ENCODE measurements around the gene EXTL2. TPM values are rescaled to one million over a fixed set of nuclear protein-coding genes. Genes with fewer than 3 reads are reported as not detected.
A peak's percentile ranks its signal among the peaks of the same experiment; 100 is the strongest.

Gene EXTL2
- total RNA-seq, 1 experiment from 2014 or later: 37.9 TPM

DNA sequence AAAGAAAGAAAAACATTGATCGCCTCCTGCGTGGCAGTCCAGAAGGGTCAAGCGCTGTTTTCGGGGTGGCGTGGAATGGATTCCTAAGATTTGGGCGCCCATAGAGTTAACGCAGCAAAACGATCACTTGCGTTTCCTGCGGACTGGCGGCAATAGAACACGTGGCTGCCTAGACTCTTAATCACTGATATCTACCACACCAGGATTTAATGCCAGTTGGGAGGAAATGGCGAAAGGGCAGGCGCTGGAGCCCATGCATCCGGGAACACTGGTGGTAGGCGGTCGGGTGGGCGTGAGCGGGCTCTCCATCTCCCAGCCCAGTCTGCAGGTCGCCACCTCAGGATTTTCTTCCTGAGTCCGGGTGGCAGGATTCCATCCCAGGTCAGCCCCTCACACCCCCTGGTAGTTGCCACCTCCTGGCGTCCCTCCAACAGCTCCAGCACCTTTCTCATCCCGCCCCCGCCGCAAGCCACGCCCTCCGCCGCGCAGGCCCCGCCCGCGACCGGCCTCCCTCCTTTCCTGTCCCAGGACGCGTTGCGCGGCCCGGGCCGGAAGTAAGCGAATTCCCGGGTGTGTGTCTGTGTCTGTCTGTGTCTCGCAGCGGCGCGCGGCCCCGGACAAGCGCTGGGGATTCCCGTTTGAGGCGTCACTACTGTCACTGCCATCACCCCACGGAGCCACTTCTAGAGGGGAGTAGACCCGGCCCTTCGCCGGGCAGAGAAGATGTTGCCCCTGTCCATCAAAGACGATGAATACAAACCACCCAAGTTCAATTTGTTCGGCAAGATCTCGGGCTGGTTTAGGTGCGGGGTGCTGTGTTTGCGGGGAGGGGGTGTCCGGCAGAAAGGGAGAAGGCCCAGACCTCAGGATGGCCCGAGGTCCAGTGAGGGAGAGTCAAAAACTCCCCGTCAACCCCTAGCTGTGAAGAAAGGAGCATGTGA, 1.2 kb upstream of the EXTL2 start, which contains the start of gene SLC30A7:
Gene SLC30A7, plus strand, starts transcription at position 551 of the 941 bp plus-strand sequence. Its CDS starts 173 bp downstream, at position 724.
- Histone ChIP-seq H3K9me3 (ENCODE audit: control insufficient read depth, low read depth, low read length) (peaks cover 5% of the 10 kb centered on the region), H2BK15ac (ENCODE audit: low read depth, low read length) (no peak within 1 kb of the TSS), H2AFZ (ENCODE audit: low read length) (peak within 1 kb of the TSS; percentile 79), H2BK120ac (ENCODE audit: low read depth, low read length, poor library complexity, severe bottlenecking) (no peak within 1 kb of the TSS), H3K23me2 (ENCODE audit: insufficient read length, low read depth, low read length, poor library complexity, severe bottlenecking) (peaks cover 17% of the 10 kb centered on the region), H3K4me1 (ENCODE audit: insufficient read depth, low read length) (no peaks in the 10 kb centered on the region), H3K79me1 (ENCODE audit: insufficient read depth, low read depth, low read length, poor library complexity, severe bottlenecking) (peaks cover 3% of the 10 kb centered on the region), H3K18ac (ENCODE audit: insufficient read length, low read depth, low read length) (peak within 1 kb of the TSS; percentile 54), H3K9ac (ENCODE audit: extremely low read depth, insufficient read length, low read length) (peak within 1 kb of the TSS; percentile 82), H2AK5ac (ENCODE audit: insufficient read length, low read length) (no peak within 1 kb of the TSS), H4K20me1 (ENCODE audit: control insufficient read depth, insufficient read depth, insufficient read length) (no peaks in the 10 kb centered on the region), H3K14ac (ENCODE audit: insufficient read depth, low read length) (peak within 1 kb of the TSS; percentile 87), H3K27ac (ENCODE audit: insufficient read length, low read depth, low read length) (peak within 1 kb of the TSS; percentile 76), H4K91ac (ENCODE audit: insufficient read length, low read depth, low read length) (no peak within 1 kb of the TSS), H3K4me2 (ENCODE audit: insufficient read depth, insufficient read length, low read length) (peak within 1 kb of the TSS; percentile 97), H3K27me3 (ENCODE audit: insufficient read depth, low read length) (no peaks in the 10 kb centered on the region), H3K56ac (ENCODE audit: insufficient read length, low read depth, low read length) (peak within 1 kb of the TSS; percentile 88), H4K8ac (replicated peaks; ENCODE audit: insufficient read length, low read depth, low read length) (no peak within 1 kb of the TSS), H3T11ph (ENCODE audit: low read length) (no peak within 1 kb of the TSS), H2BK20ac (ENCODE audit: low read depth, low read length, poor library complexity, severe bottlenecking) (no peak within 1 kb of the TSS), H2BK12ac (ENCODE audit: insufficient read length, low read depth, low read length) (no peak within 1 kb of the TSS), H2BK5ac (ENCODE audit: insufficient read length, low read length) (no peak within 1 kb of the TSS), H3K23ac (ENCODE audit: insufficient read length, low read depth, low read length) (no peak within 1 kb of the TSS), H4K5ac (ENCODE audit: insufficient read length, low read depth, low read length) (peak within 1 kb of the TSS; percentile 50), H3K79me2 (ENCODE audit: insufficient read depth, low read length) (peaks cover 4% of the 10 kb centered on the region; the same call in 1 of the 2 replicates), H3K4ac (ENCODE audit: low read depth, low read length) (no peak within 1 kb of the TSS)
- Mint-ChIP-seq H3K4me1 (peaks cover 15 to 21% of the 10 kb centered on the region in 2 experiments), H3K9me3 (peaks cover 7 to 10% of the 10 kb centered on the region in 2 experiments), H3K27ac (peak within 1 kb of the TSS; percentile 97 to 99 (median 99)), H3K27me3 (ENCODE audit: low read depth) (no peaks in the 10 kb centered on the region), H3K4me3 (peak within 1 kb of the TSS; percentile 99 to 100), H3K36me3 (ENCODE audit: insufficient read depth in 1 of 3, low read depth in 3 of 3) (peaks cover 28 to 45% (median 38%) of the 10 kb centered on the region in 3 experiments)
- peak; percentile 94 for DNase-seq
- no CpG with 5 or more reads among the region's 62 CpGs for whole genome bisulfite sequencing (ENCODE audit: extremely low coverage, insufficient read length, low lambda C conversion rate)
- TF ChIP-seq, protein P1, sequence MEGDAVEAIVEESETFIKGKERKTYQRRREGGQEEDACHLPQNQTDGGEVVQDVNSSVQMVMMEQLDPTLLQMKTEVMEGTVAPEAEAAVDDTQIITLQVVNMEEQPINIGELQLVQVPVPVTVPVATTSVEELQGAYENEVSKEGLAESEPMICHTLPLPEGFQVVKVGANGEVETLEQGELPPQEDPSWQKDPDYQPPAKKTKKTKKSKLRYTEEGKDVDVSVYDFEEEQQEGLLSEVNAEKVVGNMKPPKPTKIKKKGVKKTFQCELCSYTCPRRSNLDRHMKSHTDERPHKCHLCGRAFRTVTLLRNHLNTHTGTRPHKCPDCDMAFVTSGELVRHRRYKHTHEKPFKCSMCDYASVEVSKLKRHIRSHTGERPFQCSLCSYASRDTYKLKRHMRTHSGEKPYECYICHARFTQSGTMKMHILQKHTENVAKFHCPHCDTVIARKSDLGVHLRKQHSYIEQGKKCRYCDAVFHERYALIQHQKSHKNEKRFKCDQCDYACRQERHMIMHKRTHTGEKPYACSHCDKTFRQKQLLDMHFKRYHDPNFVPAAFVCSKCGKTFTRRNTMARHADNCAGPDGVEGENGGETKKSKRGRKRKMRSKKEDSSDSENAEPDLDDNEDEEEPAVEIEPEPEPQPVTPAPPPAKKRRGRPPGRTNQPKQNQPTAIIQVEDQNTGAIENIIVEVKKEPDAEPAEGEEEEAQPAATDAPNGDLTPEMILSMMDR (conservative IDR thresholded peaks at IDR 0.05): no peak
